HL-60 (cell line): Measurements from ENCODE around the gene LMNTD1.

ENCODE experiments used
- DNase-seq, 2 experiments: peaks; one replicate each; pipeline ENCODE4 v3.0.0-alpha.2; 2010 to 2020; ENCODE audit warnings: low read depth in 1 of 2, low spot score in 1 of 2
- H3K27ac ChIP-seq: fragments of 250-450 bp; sonication (Bioruptor Pico); replicated peaks from 2 replicates; pipeline ENCODE4 v1.5.1; 2020; ENCODE audit warnings: mild to moderate bottlenecking, moderate library complexity
- H3K27me3 ChIP-seq: fragments of 250-450 bp; sonication (Bioruptor Pico); 2 replicates; pipeline ENCODE4 v1.5.1; 2021; ENCODE audit warnings: mild to moderate bottlenecking, moderate library complexity; ENCODE audit not compliant: insufficient read depth, poor library complexity, severe bottlenecking
- H3K4me3 ChIP-seq: replicated peaks from 2 replicates; pipeline ENCODE4 v1.5.1; 2011; ENCODE audit warnings: mild to moderate bottlenecking, control low read depth, low read length; ENCODE audit not compliant: insufficient read depth
- GABPA ChIP-seq: IDR thresholded peaks from 2 replicates; pipeline ENCODE4 v1.6.1; 2012; ENCODE audit warnings: low read depth
- POLR2AphosphoS5 ChIP-seq: IDR thresholded peaks from 2 replicates; pipeline ENCODE4 v1.6.1; 2012; ENCODE audit warnings: low read depth
- SPI1 ChIP-seq: IDR thresholded peaks from 2 replicates; pipeline ENCODE4 v1.6.1; 2012; ENCODE audit warnings: low read depth, mild to moderate bottlenecking, borderline replicate concordance
- TF ChIP-seq, protein P1 (sequence below): IDR thresholded peaks from one replicate; pipeline ENCODE4 v1.5.1; 2011; ENCODE audit warnings: low read length, control low read depth, inconsistent platforms; ENCODE audit not compliant: insufficient read depth
- TF ChIP-seq, protein P2 (sequence below): IDR thresholded peaks from 2 replicates; pipeline ENCODE4 v1.6.1; 2012; ENCODE audit warnings: low read depth; ENCODE audit not compliant: insufficient replicate concordance

LMNTD1 gene

DNA sequence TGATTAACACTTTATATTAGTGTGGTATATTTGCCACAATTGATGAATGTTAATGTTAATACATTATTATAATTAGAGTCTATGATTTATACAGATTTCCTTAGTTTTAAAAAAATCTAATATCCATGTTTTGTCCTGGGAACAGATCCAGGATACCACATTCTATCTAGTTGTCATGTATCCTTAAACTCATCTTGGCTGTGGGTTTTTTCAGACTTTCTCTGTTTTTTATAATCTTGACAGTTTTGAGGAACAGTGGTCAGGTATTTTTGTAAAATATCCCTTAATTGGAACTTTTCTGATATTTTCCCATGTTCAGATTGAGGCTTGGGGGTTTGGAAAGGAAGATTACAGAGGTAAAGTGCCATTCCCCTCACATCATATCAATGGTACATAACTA, 104.1 kb downstream of the LMNTD1 start:
- Histone ChIP-seq H3K27me3 (no peaks in the 10 kb centered on the region), H3K4me3 (no peak overlapping the region), H3K27ac (no peak overlapping the region)
- no peak for DNase-seq
- TF ChIP-seq SPI1: no peak
- TF ChIP-seq GABPA: no peak
- TF ChIP-seq POLR2AphosphoS5: no peak

DNA sequence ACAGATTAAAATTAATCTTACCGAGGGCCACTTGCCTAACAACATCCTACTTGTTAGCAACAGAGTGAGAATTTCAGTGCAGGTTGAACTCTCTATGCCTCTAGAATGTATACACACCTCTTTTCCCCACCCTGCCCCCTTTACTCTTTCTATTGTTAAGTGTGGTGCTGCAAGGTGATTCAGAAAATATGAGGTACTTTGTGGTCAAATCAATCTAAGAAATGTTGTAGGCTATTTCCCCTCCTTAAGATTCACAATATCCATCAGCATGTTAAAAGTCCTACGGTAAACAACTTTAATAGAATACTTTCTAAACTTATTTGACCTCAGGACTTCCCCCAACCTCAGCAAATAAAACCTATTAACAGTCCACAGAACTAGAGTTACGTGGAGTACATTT, 106.0 kb downstream of the LMNTD1 start:
- no peak overlapping the region for H3K4me3 ChIP-seq
- DNase-seq: no peak
- peaks cover 6% of the 10 kb centered on the region for H3K27me3 ChIP-seq
- TF ChIP-seq, protein P1, sequence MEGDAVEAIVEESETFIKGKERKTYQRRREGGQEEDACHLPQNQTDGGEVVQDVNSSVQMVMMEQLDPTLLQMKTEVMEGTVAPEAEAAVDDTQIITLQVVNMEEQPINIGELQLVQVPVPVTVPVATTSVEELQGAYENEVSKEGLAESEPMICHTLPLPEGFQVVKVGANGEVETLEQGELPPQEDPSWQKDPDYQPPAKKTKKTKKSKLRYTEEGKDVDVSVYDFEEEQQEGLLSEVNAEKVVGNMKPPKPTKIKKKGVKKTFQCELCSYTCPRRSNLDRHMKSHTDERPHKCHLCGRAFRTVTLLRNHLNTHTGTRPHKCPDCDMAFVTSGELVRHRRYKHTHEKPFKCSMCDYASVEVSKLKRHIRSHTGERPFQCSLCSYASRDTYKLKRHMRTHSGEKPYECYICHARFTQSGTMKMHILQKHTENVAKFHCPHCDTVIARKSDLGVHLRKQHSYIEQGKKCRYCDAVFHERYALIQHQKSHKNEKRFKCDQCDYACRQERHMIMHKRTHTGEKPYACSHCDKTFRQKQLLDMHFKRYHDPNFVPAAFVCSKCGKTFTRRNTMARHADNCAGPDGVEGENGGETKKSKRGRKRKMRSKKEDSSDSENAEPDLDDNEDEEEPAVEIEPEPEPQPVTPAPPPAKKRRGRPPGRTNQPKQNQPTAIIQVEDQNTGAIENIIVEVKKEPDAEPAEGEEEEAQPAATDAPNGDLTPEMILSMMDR: no peak
- TF ChIP-seq POLR2AphosphoS5 (no peak), SPI1 (no peak)
- TF ChIP-seq, protein P2, sequence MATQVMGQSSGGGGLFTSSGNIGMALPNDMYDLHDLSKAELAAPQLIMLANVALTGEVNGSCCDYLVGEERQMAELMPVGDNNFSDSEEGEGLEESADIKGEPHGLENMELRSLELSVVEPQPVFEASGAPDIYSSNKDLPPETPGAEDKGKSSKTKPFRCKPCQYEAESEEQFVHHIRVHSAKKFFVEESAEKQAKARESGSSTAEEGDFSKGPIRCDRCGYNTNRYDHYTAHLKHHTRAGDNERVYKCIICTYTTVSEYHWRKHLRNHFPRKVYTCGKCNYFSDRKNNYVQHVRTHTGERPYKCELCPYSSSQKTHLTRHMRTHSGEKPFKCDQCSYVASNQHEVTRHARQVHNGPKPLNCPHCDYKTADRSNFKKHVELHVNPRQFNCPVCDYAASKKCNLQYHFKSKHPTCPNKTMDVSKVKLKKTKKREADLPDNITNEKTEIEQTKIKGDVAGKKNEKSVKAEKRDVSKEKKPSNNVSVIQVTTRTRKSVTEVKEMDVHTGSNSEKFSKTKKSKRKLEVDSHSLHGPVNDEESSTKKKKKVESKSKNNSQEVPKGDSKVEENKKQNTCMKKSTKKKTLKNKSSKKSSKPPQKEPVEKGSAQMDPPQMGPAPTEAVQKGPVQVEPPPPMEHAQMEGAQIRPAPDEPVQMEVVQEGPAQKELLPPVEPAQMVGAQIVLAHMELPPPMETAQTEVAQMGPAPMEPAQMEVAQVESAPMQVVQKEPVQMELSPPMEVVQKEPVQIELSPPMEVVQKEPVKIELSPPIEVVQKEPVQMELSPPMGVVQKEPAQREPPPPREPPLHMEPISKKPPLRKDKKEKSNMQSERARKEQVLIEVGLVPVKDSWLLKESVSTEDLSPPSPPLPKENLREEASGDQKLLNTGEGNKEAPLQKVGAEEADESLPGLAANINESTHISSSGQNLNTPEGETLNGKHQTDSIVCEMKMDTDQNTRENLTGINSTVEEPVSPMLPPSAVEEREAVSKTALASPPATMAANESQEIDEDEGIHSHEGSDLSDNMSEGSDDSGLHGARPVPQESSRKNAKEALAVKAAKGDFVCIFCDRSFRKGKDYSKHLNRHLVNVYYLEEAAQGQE: no peak
- no peak overlapping the region for H3K27ac ChIP-seq

DNA sequence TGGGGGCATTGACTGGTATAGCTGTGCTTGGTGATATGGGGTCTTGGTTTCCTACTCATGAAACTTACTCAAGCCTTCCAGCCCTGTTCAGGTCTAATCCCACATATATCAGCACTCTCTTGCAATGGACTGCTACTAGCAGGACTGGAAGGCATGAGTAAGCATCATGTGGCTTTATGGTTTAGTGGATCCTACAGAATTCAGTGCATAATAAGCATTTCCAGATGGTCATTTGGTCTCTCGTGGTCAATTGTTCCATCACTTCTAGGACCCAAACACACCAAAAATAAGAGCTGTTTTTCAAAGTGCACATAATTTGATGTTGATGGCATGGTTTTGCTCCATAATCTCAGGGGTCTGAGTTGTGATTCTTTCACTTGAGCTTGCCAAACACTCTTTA, 114.4 kb downstream of the LMNTD1 start:
- TF ChIP-seq, protein P2: peak; percentile 55
- no peak for TF ChIP-seq SPI1
- H3K4me3 ChIP-seq: no peak overlapping the region
- H3K27me3 ChIP-seq: peaks cover 3% of the 10 kb centered on the region
- no peak overlapping the region for H3K27ac ChIP-seq
- no peak for DNase-seq

DNA sequence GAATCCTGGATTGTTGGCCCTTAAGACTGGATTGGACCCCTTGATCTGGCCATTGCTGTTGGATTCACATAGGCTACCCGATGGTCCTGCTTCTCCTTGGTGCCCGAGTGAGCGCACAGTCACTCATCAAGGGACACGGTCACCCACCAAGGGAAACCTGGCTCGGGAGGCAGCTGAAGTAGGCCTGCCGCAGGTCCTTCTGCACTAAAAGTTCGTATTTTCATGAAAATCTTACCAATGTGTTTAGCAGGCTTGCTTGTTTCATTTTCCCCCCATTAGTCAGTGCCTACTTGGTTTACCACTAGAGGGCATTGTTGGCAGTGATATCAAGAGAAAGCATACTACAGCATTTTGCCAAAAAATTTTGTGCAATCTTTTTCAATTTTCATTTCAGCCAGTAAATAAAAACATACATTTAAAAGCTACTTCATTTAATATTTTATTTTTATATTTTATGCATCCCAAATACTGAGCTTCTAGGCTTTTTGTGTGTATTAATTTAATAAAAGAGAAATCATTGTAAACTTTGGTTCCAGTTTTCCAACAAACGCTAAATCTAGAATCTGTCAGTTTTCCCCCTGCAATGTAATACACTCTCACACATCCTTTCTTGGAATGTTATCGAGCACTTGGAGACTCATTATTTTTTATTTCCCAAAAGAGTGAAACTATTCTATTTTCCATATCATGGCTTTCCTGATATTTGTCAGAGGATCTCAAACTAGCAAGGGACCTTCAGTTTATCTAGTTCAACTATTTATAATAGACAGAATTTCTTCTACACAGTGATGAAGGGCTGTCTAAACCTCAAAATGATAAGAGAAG, 116.7 kb downstream of the LMNTD1 start:
- no peaks in the 10 kb centered on the region for H3K27me3 ChIP-seq
- no peak overlapping the region for H3K27ac ChIP-seq
- peak in 1 of 2 experiments; percentile 46 for DNase-seq
- TF ChIP-seq, protein P1: peak; percentile 73
- TF ChIP-seq GABPA: no peak
- H3K4me3 ChIP-seq: no peak overlapping the region

DNA sequence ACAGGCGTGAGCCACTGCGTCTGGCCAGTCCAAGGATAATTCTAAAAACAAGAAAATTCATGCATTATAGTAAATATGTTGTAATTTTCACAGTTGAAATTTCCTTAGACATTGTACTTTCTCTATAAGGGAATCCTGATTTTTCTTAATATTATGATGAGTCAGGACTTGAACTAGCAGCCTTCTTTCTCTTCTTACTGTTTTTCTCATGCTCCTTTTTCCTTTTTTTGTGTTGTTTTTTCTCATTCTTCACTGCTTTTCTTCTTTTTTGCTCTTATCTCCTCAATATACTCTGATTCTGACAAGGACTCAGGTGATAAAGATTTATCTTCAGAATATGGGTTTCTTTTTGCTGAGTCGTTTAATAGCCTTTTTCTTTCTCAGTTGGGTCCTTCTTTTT, 117.7 kb downstream of the LMNTD1 start:
- Histone ChIP-seq H3K4me3 (no peak overlapping the region), H3K27me3 (no peaks in the 10 kb centered on the region), H3K27ac (no peak overlapping the region)
- DNase-seq: no peak
- TF ChIP-seq, protein P2: no peak
- TF ChIP-seq GABPA: no peak
- TF ChIP-seq, protein P1: no peak
- TF ChIP-seq POLR2AphosphoS5: no peak
- TF ChIP-seq SPI1: no peak
